Middle frontal gyrus (tissue), 1 donor: Measurements from ENCODE around the gene RNASE1.
"Not testable (repeated sequence)": the region's sequence is repeated elsewhere in the genome, so short reads cannot be mapped to it uniquely, and the experiment has no call there.

Source experiments
- DNase-seq: peaks from one replicate; pipeline ENCODE4 v3.0.0-alpha.2; 2015; ENCODE audit warnings: low spot score; ENCODE audit errors: extremely low spot score

The RNASE1 gene

GRCh38 chr14:20802341-20803084 is at the start of gene RNASE1:
Gene RNASE1, minus strand, starts transcription at chr14:20802844. Its CDS starts 776 bp downstream, at chr14:20802068.
- DNase-seq = peak; percentile 69

- no peak for DNase-seq
Measured at GRCh38 chr14:20848955-20849570, 46.4 kb upstream of the RNASE1 start.

GRCh38 chr14:20848316-20848954 is 45.8 kb upstream of the RNASE1 start:
- DNase-seq = no peak

- no peak for DNase-seq
Measured at GRCh38 chr14:20846560-20846959, 43.9 kb upstream of the RNASE1 start.

- no peak for DNase-seq
Measured at GRCh38 chr14:20841096-20841495, 38.5 kb upstream of the RNASE1 start.

GRCh38 chr14:20837831-20838230 is 35.2 kb upstream of the RNASE1 start:
- no peak for DNase-seq

- no peak for DNase-seq
Measured at GRCh38 chr14:20836668-20837338, 34.2 kb upstream of the RNASE1 start.

GRCh38 chr14:20834899-20835298 is 32.3 kb upstream of the RNASE1 start:
- DNase-seq = no peak

- DNase-seq = no peak
Measured at GRCh38 chr14:20830831-20831230, 28.2 kb upstream of the RNASE1 start.

GRCh38 chr14:20828024-20828694 is 25.5 kb upstream of the RNASE1 start:
- not testable (repeated sequence) for DNase-seq

GRCh38 chr14:20827326-20827725 is 24.7 kb upstream of the RNASE1 start:
- no peak for DNase-seq

GRCh38 chr14:20826666-20827065 is 24.0 kb upstream of the RNASE1 start:
- not testable (repeated sequence) for DNase-seq

GRCh38 chr14:20823859-20824258 is 21.2 kb upstream of the RNASE1 start:
- no peak for DNase-seq

GRCh38 chr14:20821521-20822108 is 19.0 kb upstream of the RNASE1 start:
- not testable (repeated sequence) for DNase-seq

GRCh38 chr14:20820063-20820904 is 17.6 kb upstream of the RNASE1 start:
- no peak for DNase-seq

GRCh38 chr14:20818861-20819260 is 16.2 kb upstream of the RNASE1 start:
- no peak for DNase-seq

- DNase-seq = not testable (repeated sequence)
Measured at GRCh38 chr14:20815946-20816345, 13.3 kb upstream of the RNASE1 start.

- no peak for DNase-seq
Measured at GRCh38 chr14:20811986-20812975, 9.6 kb upstream of the RNASE1 start.

GRCh38 chr14:20809917-20810316 is 7.3 kb upstream of the RNASE1 start:
- no peak for DNase-seq
